GM10266 (cell line): ENCODE results near the gene DUS1L.
A peak's percentile ranks its signal among the peaks of the same experiment; 100 is the strongest.

Experiments used
- DNase-seq: peaks from one replicate; pipeline ENCODE4 v3.0.0; 2012; ENCODE audit errors: extremely low spot score
- TF ChIP-seq, protein P1 (sequence below): IDR thresholded peaks from 2 replicates; pipeline ENCODE4 v1.5.1; 2012; ENCODE audit warnings: mild to moderate bottlenecking, low read depth; ENCODE audit not compliant: control insufficient read depth, insufficient read depth; ENCODE audit errors: missing control alignments

Gene DUS1L

DNA sequence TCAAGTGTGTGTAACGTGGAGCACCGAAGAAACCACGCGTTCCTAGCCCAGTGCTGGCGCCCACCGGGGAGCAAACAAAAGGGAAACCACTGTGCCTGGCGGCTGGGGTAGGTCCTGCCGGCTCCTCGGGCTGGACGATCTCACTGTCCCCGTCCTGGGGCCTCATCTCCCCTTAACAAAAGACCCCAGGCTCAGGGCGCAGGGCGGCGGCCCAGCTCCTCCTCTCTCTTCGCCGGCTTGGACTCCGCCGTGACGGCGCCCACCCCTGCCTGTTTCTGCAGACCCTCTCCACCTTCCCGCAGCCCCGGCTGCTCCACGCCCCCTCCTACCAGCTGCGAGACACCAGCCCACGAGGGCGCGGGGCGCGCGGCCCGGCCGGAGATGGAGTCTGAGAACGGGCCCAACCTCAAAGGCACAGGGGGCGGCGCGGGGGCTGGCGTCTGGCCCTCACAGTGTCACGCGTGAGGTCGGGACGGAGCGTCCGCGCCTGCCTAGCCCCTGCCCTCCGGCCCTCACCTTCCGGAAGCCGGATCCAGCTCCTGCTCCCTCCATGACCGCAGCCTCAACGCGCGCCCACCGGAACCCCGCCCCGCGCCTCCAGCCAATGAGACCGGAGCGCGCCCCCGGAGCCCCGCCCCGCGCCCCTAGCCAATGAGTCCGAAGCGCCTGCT lies 43.2 kb downstream of the DUS1L start, which contains the start of gene CENPX:
CENPX (minus strand) TSS at position 569 of the 671 bp plus-strand sequence; CDS start at position 552, 17 bp downstream.
- TF ChIP-seq, protein P1, sequence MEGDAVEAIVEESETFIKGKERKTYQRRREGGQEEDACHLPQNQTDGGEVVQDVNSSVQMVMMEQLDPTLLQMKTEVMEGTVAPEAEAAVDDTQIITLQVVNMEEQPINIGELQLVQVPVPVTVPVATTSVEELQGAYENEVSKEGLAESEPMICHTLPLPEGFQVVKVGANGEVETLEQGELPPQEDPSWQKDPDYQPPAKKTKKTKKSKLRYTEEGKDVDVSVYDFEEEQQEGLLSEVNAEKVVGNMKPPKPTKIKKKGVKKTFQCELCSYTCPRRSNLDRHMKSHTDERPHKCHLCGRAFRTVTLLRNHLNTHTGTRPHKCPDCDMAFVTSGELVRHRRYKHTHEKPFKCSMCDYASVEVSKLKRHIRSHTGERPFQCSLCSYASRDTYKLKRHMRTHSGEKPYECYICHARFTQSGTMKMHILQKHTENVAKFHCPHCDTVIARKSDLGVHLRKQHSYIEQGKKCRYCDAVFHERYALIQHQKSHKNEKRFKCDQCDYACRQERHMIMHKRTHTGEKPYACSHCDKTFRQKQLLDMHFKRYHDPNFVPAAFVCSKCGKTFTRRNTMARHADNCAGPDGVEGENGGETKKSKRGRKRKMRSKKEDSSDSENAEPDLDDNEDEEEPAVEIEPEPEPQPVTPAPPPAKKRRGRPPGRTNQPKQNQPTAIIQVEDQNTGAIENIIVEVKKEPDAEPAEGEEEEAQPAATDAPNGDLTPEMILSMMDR, result no peak
- DNase-seq, result no peak

DNA sequence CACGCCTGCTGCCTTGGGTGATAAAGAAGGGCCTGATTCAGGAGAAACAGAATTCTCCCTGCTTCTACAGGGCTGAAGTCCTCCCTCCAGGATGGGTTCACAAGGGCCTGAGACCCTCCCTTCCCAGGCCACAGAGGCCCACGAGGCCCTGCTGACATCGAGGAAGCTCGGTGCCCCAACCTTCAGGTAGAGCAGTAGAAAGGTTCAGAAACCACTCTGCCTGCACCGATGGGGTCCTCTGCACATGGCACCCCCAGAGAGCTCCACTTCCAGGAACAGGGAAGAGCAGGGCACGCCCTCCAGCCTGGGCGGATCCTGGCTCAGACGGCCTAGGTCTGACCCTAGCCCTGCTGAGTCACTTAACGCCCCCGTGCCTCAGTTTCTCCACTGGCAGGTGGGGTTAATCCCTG lies 43.7 kb downstream of the DUS1L start:
- DNase-seq, result no peak
- TF ChIP-seq, protein P1, result no peak

DNA sequence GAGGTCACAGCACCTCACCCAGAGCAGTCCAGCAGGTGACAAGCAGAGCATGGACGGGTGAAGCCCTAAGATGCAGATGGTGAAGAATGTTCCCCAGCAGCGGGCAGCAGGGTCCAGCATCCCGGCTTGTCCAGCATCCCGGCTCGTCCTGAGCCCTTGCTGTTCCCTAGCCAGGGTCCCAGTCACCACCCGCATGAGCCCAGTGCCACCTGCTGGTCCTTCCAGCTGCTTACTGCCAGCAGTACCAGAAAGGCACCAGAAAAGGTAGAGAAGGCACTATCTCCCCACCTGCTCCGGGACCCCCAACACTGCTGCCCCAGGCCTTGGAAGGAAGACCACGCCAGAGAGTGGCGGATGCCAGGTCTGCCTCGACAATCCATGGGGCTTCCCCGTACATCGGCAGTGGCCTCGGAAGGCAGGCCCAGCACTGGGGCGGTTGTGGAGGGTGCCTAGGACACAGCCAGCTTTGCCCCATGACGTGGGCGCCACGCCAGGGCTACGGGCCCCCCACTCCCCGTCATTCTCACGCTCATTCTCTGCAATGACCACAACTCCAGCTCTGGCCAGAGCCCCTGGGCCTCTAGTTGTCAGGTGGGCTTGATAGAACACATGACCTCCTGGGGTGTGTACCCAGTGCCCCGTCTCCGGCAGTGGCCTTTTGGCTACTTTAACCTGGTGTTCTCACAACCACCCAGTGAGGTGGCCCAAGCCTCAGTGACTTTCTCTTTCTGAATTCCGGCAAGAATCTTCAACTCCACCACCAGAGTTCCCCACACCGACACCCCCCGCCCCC lies 44.3 kb downstream of the DUS1L start:
- peak; percentile 71 for DNase-seq

DNA sequence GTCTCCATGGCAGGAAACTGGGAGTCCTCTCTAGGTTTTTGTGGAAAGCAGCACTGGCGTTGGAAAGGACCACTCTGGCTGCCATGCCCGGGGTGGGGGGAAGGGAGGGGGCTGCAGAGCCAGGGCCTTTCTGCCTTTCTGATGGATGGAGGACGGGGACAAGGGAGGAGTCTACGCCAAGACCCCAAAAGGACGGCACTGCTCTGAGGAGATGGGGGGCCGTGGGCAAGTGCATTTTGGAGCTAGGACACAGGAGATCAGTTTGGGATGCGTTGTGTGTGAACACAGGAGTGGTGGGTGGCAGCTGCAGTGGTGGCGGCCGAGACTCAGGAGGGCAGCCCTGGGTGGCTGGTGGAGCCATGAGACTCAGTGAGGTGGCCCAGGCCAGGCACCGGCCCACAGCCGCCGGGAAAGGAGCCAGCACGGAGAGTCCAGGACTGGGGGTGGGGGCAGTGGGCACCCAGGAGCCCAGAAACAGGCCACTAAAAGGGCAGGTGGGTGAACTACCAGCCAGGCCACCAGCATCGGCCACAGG lies 45.0 kb downstream of the DUS1L start:
- no peak for DNase-seq
- TF ChIP-seq, protein P1, result no peak

More for the DNA sequence above, 44.3 kb downstream of the DUS1L start:
- TF ChIP-seq, protein P1, result peak; percentile 78

DNA sequence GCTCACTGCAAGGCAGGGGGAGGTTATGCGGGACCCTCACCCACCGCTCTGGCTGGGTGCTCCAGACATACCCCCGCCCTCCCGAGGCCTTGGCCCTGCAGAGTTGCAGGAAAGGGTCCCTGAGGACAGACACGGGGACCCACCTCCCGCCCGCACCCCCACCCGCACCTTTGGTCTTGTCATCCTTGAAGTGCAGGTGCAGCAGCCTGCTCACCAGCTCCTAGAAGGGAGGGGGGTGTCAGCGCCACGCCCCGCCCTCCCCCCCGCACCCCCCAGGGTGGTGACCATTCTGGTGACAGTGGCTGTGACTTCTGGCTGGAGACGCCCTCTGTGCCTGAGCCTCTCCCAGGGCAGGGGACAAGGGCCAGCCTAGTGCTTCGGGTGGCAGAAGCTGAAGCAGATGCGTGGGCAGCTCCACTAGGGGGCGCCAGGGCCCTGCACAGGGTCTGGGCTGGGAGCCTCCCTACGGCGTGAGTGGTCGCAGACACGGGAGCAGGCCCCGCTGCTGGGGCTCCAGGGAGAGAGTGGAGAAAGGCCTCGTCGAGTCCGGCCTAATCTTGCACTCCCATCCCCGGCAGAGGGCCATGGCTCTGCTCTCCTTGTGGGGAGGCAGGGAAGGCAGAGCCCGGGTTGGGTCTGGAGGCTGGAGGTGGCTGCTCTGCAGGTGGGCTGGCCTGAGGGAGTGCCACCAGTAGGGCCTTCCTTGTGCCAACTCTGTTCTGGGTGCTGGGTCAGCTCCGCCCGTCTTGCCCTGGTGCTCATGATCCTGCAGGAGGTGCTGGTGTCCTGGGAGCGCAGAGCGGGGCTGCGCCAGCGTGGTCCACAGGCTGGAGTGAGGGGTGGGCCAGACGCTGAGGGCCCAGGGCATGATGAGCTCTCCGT lies 45.7 kb downstream of the DUS1L start:
- TF ChIP-seq, protein P1, result peak; percentile 75
- peak; percentile 84 for DNase-seq

DNA sequence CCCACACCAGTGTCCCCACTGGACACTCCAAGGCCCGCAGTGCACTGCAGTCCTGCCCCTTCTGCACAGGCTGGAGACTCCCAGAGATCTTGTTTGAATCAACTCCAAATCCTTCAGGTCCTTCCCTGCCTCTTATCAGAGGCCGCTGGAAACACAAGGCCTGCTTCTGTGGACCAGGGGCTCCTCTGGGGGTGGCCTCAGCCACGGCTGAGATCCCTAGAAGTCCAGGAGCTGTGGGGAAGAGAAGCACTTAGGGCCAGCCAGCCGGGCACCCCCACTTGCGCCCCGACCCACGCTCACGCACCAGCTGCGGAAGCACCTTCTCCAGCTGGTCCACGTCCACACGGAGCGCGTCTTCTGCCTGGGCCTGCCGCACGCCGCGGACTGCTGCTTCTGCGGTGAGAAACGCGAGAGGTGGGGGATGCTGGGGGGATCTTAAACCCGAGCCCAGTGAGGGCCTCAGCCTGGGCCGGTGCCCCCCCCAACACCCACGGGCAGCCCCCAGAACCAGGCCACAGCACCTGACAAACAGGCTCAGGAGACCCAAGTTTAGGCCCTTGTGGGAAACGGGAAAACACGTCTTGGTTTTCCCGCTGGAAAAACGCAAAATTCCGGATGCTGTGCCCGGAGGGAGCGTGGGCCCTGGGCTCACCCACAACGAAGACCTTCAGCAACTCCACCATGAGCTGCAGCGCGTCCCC lies 46.5 kb downstream of the DUS1L start:
- TF ChIP-seq, protein P1, result no peak
- no peak for DNase-seq
